Caco-2 (cell line): ENCODE data around the gene DUSP3. TPM values are rescaled to one million over a fixed set of nuclear protein-coding genes. Genes with fewer than 3 reads are reported as not detected.
A peak's percentile ranks its signal among the peaks of the same experiment; 100 is the strongest.

Source experiments
- BruUV-seq: library from RNA; stranded (reverse); fragments of 400-500 nt; replicated peaks from 2 replicates; lab custom pipeline; 2021; lab: Mats Ljungman, UMichigan
- CTCF ChIA-PET: fragments of 300-600 bp; sonication (Branson Sonifier 250); formaldehyde crosslinking; loops from one replicate; lab custom pipeline; 2022; ENCODE audit warnings: antibody characterized with exemption; lab: Charles Lee
- POLR2A ChIA-PET: fragments of 300-600 bp; sonication (Branson Sonifier 250); formaldehyde crosslinking; loops from one replicate; lab custom pipeline; 2022; ENCODE audit warnings: antibody characterized with exemption; lab: Charles Lee
- DNase-seq, 2 experiments: peaks; one replicate each; pipeline versions ENCODE4 v3.0.0 to v3.0.0-alpha.2; 2020 to 2022
- H3K27me3 ChIP-seq: replicated peaks from 2 replicates; pipeline ENCODE4 v1.6.0; 2011; ENCODE audit warnings: low read length; ENCODE audit not compliant: control insufficient read depth, insufficient read depth
- H3K36me3 ChIP-seq: 2 replicates; pipeline ENCODE4 v1.5.1; 2011; ENCODE audit warnings: low read length; ENCODE audit not compliant: control insufficient read depth, insufficient read depth
- H3K4me1 ChIP-seq: fragments of 250-450 bp; sonication (Bioruptor Pico); 2 replicates; pipeline ENCODE4 v1.5.1; 2020; ENCODE audit warnings: mild to moderate bottlenecking
- H3K4me3 ChIP-seq: 2 replicates; pipeline ENCODE4 v1.5.1; 2011; ENCODE audit warnings: low read depth, mild to moderate bottlenecking, control low read depth, low read length
- H3K9me3 ChIP-seq: fragments of 250-450 bp; sonication (Bioruptor Pico); 2 replicates; pipeline ENCODE4 v1.5.1; 2020; ENCODE audit warnings: mild to moderate bottlenecking, moderate library complexity
- H3K27ac Mint-ChIP-seq: one replicate; pipeline ENCODE4 v1.8.0; 2022; ENCODE audit warnings: mixed read lengths; ENCODE audit not compliant: unreplicated experiment
- H3K27me3 Mint-ChIP-seq: one replicate; pipeline ENCODE4 v1.8.0; 2022; ENCODE audit warnings: mixed read lengths; ENCODE audit not compliant: insufficient read depth, unreplicated experiment
- H3K36me3 Mint-ChIP-seq: one replicate; pipeline ENCODE4 v1.8.0; 2022; ENCODE audit warnings: mild to moderate bottlenecking, mixed read lengths; ENCODE audit not compliant: insufficient read depth, unreplicated experiment
- H3K4me1 Mint-ChIP-seq: one replicate; pipeline ENCODE4 v1.8.0; 2022; ENCODE audit warnings: low read depth, mixed read lengths; ENCODE audit not compliant: unreplicated experiment
- H3K4me3 Mint-ChIP-seq: one replicate; pipeline ENCODE4 v1.8.0; 2022; ENCODE audit warnings: mild to moderate bottlenecking, moderate library complexity, mixed read lengths; ENCODE audit not compliant: unreplicated experiment
- H3K9me3 Mint-ChIP-seq: one replicate; pipeline ENCODE4 v1.8.0; 2022; ENCODE audit warnings: mixed read lengths; ENCODE audit not compliant: unreplicated experiment
- CTCF ChIP-seq, 2 experiments: fragments of 200-600 bp in 1 of 2; IDR thresholded peaks; 1 replicate in 1 of 2; 2 replicates in 1 of 2; pipeline versions ENCODE4 v1.5.1 to v1.8.0; 2011 to 2022; ENCODE audit warnings: antibody characterized with exemption in 1 of 2, control low read depth in 1 of 2, inconsistent platforms in 1 of 2, low read depth in 1 of 2, low read length in 1 of 2, mild to moderate bottlenecking in 1 of 2, moderate library complexity in 1 of 2; ENCODE audit not compliant: insufficient read depth in 1 of 2, severe bottlenecking in 1 of 2, unreplicated experiment in 1 of 2
- intact Hi-C: fragments of 100-400 bp; cut with micrococcal nuclease; formaldehyde crosslinking; loops from one replicate; pipeline ENCODE4 v1.10.0; 2022; ENCODE audit not compliant: unreplicated experiment
- total RNA-seq: library from RNA; stranded (reverse); gene quantifications from 2 replicates; pipeline ENCODE4 v1.2.3, GENCODE V29; 2022

DUSP3 gene
- total RNA-seq, 1 experiment from 2014 or later: 86.3 TPM

- POLR2A ChIA-PET: no interaction called here
- CTCF ChIA-PET: no interaction called here
- Histone ChIP-seq H3K9me3 (no peaks in the 10 kb centered on the region), H3K36me3 (no peaks in the 10 kb centered on the region), H3K4me3 (no peak overlapping the region), H3K27me3 (no peaks in the 10 kb centered on the region), H3K4me1 (no peaks in the 10 kb centered on the region; the same call in 1 of the 2 replicates)
- intact Hi-C loops: no loop called here
- no peak for DNase-seq
- Mint-ChIP-seq H3K9me3 (no peaks in the 10 kb centered on the region), H3K4me3 (no peak overlapping the region), H3K4me1 (peaks cover 11% of the 10 kb centered on the region), H3K27me3 (no peaks in the 10 kb centered on the region), H3K27ac (no peak overlapping the region), H3K36me3 (no peaks in the 10 kb centered on the region)
- no peak for TF ChIP-seq CTCF (IDR thresholded peaks at IDR 0.05; ENCODE audit: insufficient read depth in 1 of 2, low read depth in 1 of 2, low read length in 1 of 2, severe bottlenecking in 1 of 2, unreplicated experiment in 1 of 2)
- BruUV-seq: no TSS peak
Observed at GRCh38 chr17:43808076-43808475, 29.3 kb upstream of the DUSP3 start.

- Histone ChIP-seq H3K4me3 (no peak overlapping the region), H3K36me3 (no peaks in the 10 kb centered on the region), H3K4me1 (peaks cover 22% of the 10 kb centered on the region), H3K9me3 (no peaks in the 10 kb centered on the region), H3K27me3 (no peaks in the 10 kb centered on the region)
- Mint-ChIP-seq H3K36me3 (no peaks in the 10 kb centered on the region), H3K27ac (no peak overlapping the region), H3K9me3 (no peaks in the 10 kb centered on the region), H3K27me3 (no peaks in the 10 kb centered on the region), H3K4me3 (no peak overlapping the region), H3K4me1 (peaks cover 34% of the 10 kb centered on the region)
- BruUV-seq: no TSS peak
- ChIA-PET CTCF (no interaction called here), POLR2A (no interaction called here)
- intact Hi-C loops: no loop called here
- no peak for TF ChIP-seq CTCF (IDR thresholded peaks at IDR 0.05; ENCODE audit: insufficient read depth in 1 of 2, low read depth in 1 of 2, low read length in 1 of 2, severe bottlenecking in 1 of 2, unreplicated experiment in 1 of 2)
- DNase-seq: no peak
Observed at GRCh38 chr17:43805117-43805516, 26.3 kb upstream of the DUSP3 start.

GRCh38 chr17:43803758-43804157 is 25.0 kb upstream of the DUSP3 start:
- H3K36me3 Mint-ChIP-seq: no peaks in the 10 kb centered on the region
- Histone ChIP-seq H3K4me1 (peaks cover 22% of the 10 kb centered on the region), H3K36me3 (no peaks in the 10 kb centered on the region), H3K9me3 (no peaks in the 10 kb centered on the region), H3K27me3 (no peaks in the 10 kb centered on the region), H3K4me3 (no peak overlapping the region)
- no peaks in the 10 kb centered on the region for H3K27me3 Mint-ChIP-seq
- H3K9me3 Mint-ChIP-seq: no peaks in the 10 kb centered on the region
- no TSS peak for BruUV-seq
- no peak overlapping the region for H3K27ac Mint-ChIP-seq
- peaks cover 34% of the 10 kb centered on the region for H3K4me1 Mint-ChIP-seq
- intact Hi-C loops: no loop called here
- no peak for TF ChIP-seq CTCF (IDR thresholded peaks at IDR 0.05; ENCODE audit: insufficient read depth in 1 of 2, low read depth in 1 of 2, low read length in 1 of 2, severe bottlenecking in 1 of 2, unreplicated experiment in 1 of 2)
- ChIA-PET POLR2A (interaction anchor here (1.1 kb wide), 1 partner anchor 25 kb away, joined by 5 read pairs; the partner anchor contains the start of gene DUSP3), CTCF (no interaction called here)
- DNase-seq: peak in 1 of 2 experiments; percentile 7
- H3K4me3 Mint-ChIP-seq: no peak overlapping the region
